Posterior vena cava (tissue), 2 donors: ENCODE data around the gene UBQLNL. TPM values are rescaled to one million over a fixed set of nuclear protein-coding genes. Genes with fewer than 3 reads are reported as not detected.

ENCODE experiments used
- DNase-seq: peaks from one replicate; pipeline ENCODE4 v3.0.0-alpha.2; 2020; ENCODE audit warnings: low spot score
- intact Hi-C, 2 donors: fragments of 100-400 bp; cut with DNase I; formaldehyde crosslinking; loops; one replicate each; pipeline versions ENCODE4 v1.14.1 to v1.14.2; 2022 to 2023
- total RNA-seq, 2 donors: library from RNA; stranded (reverse); fragmentation: NEBNext Ultra II Directional; extraction: Animal tissue kit (Norgen Biotek cat#: 25700); gene quantifications; one replicate each; pipeline ENCODE4 v1.2.1, GENCODE V29; 2021
- donor health status: DM: yes; HTN: yes; CAD: no.
- donor health status: DM: yes; HTN: yes; CAD: no.

Gene UBQLNL
- total RNA-seq, 2 donors from 2014 or later, result 0.32 to 0.38 TPM

GRCh38 chr11:5509803-5510202, 6.7 kb downstream of the UBQLNL start, which contains the start of gene UBQLN3:
Gene UBQLN3, minus strand, starts transcription at chr11:5509957. Its CDS starts 399 bp downstream, at chr11:5509558.
- DNase-seq, result no peak
- intact Hi-C loops, result no loop called here

- intact Hi-C loops, result no loop called here
- DNase-seq, result no peak
Measured at GRCh38 chr11:5508605-5509004, 7.9 kb downstream of the UBQLNL start.

GRCh38 chr11:5507933-5508305, 8.6 kb downstream of the UBQLNL start:
- no peak for DNase-seq
- intact Hi-C loops, result no loop called here

GRCh38 chr11:5507177-5507932, 9.1 kb downstream of the UBQLNL start:
- intact Hi-C loops, result no loop called here
- DNase-seq, result no peak

GRCh38 chr11:5505363-5506048, 11.0 kb downstream of the UBQLNL start:
- intact Hi-C loops, result no loop called here
- DNase-seq, result no peak

- intact Hi-C loops, result no loop called here
- no peak for DNase-seq
Measured at GRCh38 chr11:5504403-5504921, 12.0 kb downstream of the UBQLNL start.

- DNase-seq, result no peak
- intact Hi-C loops, result no loop called here
Measured at GRCh38 chr11:5500393-5500801, 16.1 kb downstream of the UBQLNL start.

- intact Hi-C loops, result no loop called here
- no peak for DNase-seq
Measured at GRCh38 chr11:5499671-5500070, 16.8 kb downstream of the UBQLNL start.

GRCh38 chr11:5489576-5490357, 26.7 kb downstream of the UBQLNL start:
- intact Hi-C loops, result no loop called here
- no peak for DNase-seq

GRCh38 chr11:5488798-5489399, 27.6 kb downstream of the UBQLNL start:
- intact Hi-C loops, result no loop called here
- DNase-seq, result no peak

GRCh38 chr11:5488385-5488784, 28.1 kb downstream of the UBQLNL start, which contains the start of gene OR52D1:
Gene OR52D1, plus strand, starts transcription at chr11:5488685. Its CDS starts 22 bp downstream, at chr11:5488707.
- no peak for DNase-seq
- intact Hi-C loops, result no loop called here

- DNase-seq, result no peak
- intact Hi-C loops, result no loop called here
Measured at GRCh38 chr11:5486421-5486820, 30.1 kb downstream of the UBQLNL start.

GRCh38 chr11:5486003-5486402, 30.5 kb downstream of the UBQLNL start:
- no peak for DNase-seq
- intact Hi-C loops, result no loop called here

- intact Hi-C loops, result no loop called here
Measured at GRCh38 chr11:5476186-5476819, 40.2 kb downstream of the UBQLNL start.

GRCh38 chr11:5473921-5474320, 42.6 kb downstream of the UBQLNL start:
- intact Hi-C loops, result no loop called here
- no peak for DNase-seq

More at GRCh38 chr11:5476186-5476819, 40.2 kb downstream of the UBQLNL start:
- DNase-seq, result no peak

- intact Hi-C loops, result no loop called here
- DNase-seq, result no peak
Measured at GRCh38 chr11:5467527-5467926, 49.0 kb downstream of the UBQLNL start.
